ENCODE results near the gene ARHGAP15. TPM values are rescaled to one million over a fixed set of nuclear protein-coding genes. Genes with fewer than 3 reads are reported as not detected.

Gene ARHGAP15
- total RNA-seq, 2 donors from 2014 or later = 0.86 TPM; not detected in 1

GRCh38 chr2:143558665-143559064 is 429.4 kb downstream of the ARHGAP15 start:
- Mint-ChIP-seq H3K36me3 (ENCODE audit: low read depth) (no peaks in the 10 kb centered on the region), H3K27ac (no peak overlapping the region), H3K4me3 (no peak overlapping the region), H3K27me3 (ENCODE audit: insufficient read depth) (no peaks in the 10 kb centered on the region), H3K9me3 (no peaks in the 10 kb centered on the region), H3K4me1 (no peaks in the 10 kb centered on the region)
- DNase-seq = no peak
- no peaks in the 10 kb centered on the region for H3K4me1 ChIP-seq (ENCODE audit: control insufficient read depth, insufficient read depth, low read length)
- no peaks in the 10 kb centered on the region for H3K36me3 ChIP-seq (ENCODE audit: control insufficient read depth, insufficient read depth, low read length)
- H3K9me3 ChIP-seq (ENCODE audit: control insufficient read depth, low read length) = no peaks in the 10 kb centered on the region
- no peak overlapping the region for H3K4me3 ChIP-seq (ENCODE audit: low read length)
- no peak overlapping the region for H3K27ac ChIP-seq (ENCODE audit: low read depth, low read length)
- no peak for TF ChIP-seq CTCF (conservative IDR thresholded peaks at IDR 0.05)
- no peak overlapping the region for H3K9ac ChIP-seq (ENCODE audit: extremely low read depth, low read length, poor library complexity, severe bottlenecking)
- H3K27me3 ChIP-seq (ENCODE audit: control insufficient read depth, insufficient read depth, low read length, poor library complexity, severe bottlenecking) = no peaks in the 10 kb centered on the region
- WGBS, 2 experiments (ENCODE audit: insufficient coverage in 1 of 2, insufficient read length in 1 of 2) = 90% methylated on average over 1 of the region's 1 CpG; no CpG with 5 or more reads in 1 of the 2 experiments

GRCh38 chr2:143559147-143559546 is 429.9 kb downstream of the ARHGAP15 start:
- H3K27ac ChIP-seq (ENCODE audit: low read depth, low read length) = no peak overlapping the region
- H3K27ac Mint-ChIP-seq = no peak overlapping the region

GRCh38 chr2:143560724-143561123 is 431.5 kb downstream of the ARHGAP15 start:
- Mint-ChIP-seq H3K4me3 (no peak overlapping the region), H3K9me3 (no peaks in the 10 kb centered on the region), H3K4me1 (no peaks in the 10 kb centered on the region), H3K27me3 (ENCODE audit: insufficient read depth) (no peaks in the 10 kb centered on the region), H3K36me3 (ENCODE audit: low read depth) (no peaks in the 10 kb centered on the region), H3K27ac (no peak overlapping the region)
- no peak for DNase-seq
- Histone ChIP-seq H3K36me3 (ENCODE audit: control insufficient read depth, insufficient read depth, low read length) (no peaks in the 10 kb centered on the region), H3K27me3 (ENCODE audit: control insufficient read depth, insufficient read depth, low read length, poor library complexity, severe bottlenecking) (no peaks in the 10 kb centered on the region), H3K4me3 (ENCODE audit: low read length) (no peak overlapping the region), H3K4me1 (ENCODE audit: control insufficient read depth, insufficient read depth, low read length) (no peaks in the 10 kb centered on the region), H3K27ac (ENCODE audit: low read depth, low read length) (no peak overlapping the region), H3K9ac (ENCODE audit: extremely low read depth, low read length, poor library complexity, severe bottlenecking) (no peak overlapping the region), H3K9me3 (ENCODE audit: control insufficient read depth, low read length) (no peaks in the 10 kb centered on the region)
- TF ChIP-seq CTCF (conservative IDR thresholded peaks at IDR 0.05) = no peak
- 95 to 96% methylated on average over 7 of the region's 7 CpGs for whole genome bisulfite sequencing, 2 experiments (ENCODE audit: insufficient coverage in 1 of 2, insufficient read length in 1 of 2)

More at GRCh38 chr2:143559147-143559546, 429.9 kb downstream of the ARHGAP15 start:
- no peak for DNase-seq
- no peak overlapping the region for H3K4me3 ChIP-seq (ENCODE audit: low read length)
- H3K36me3 ChIP-seq (ENCODE audit: control insufficient read depth, insufficient read depth, low read length) = no peaks in the 10 kb centered on the region
- H3K9me3 ChIP-seq (ENCODE audit: control insufficient read depth, low read length) = no peaks in the 10 kb centered on the region
- Mint-ChIP-seq H3K4me3 (no peak overlapping the region), H3K36me3 (ENCODE audit: low read depth) (no peaks in the 10 kb centered on the region), H3K9me3 (no peaks in the 10 kb centered on the region), H3K27me3 (ENCODE audit: insufficient read depth) (no peaks in the 10 kb centered on the region), H3K4me1 (no peaks in the 10 kb centered on the region)
- no peaks in the 10 kb centered on the region for H3K4me1 ChIP-seq (ENCODE audit: control insufficient read depth, insufficient read depth, low read length)
- TF ChIP-seq CTCF (conservative IDR thresholded peaks at IDR 0.05) = no peak
- 88 to 100% methylated on average over 2 of the region's 2 CpGs for WGBS, 2 experiments (ENCODE audit: insufficient coverage in 1 of 2, insufficient read length in 1 of 2)
- no peak overlapping the region for H3K9ac ChIP-seq (ENCODE audit: extremely low read depth, low read length, poor library complexity, severe bottlenecking)
- H3K27me3 ChIP-seq (ENCODE audit: control insufficient read depth, insufficient read depth, low read length, poor library complexity, severe bottlenecking) = no peaks in the 10 kb centered on the region
